ENCODE data around the gene CLSTN3.
A peak's percentile ranks its signal among the peaks of the same experiment; 100 is the strongest.
"Not testable (repeated sequence)": the region's sequence is repeated elsewhere in the genome, so short reads cannot be mapped to it uniquely, and the experiment has no call there.

Gene CLSTN3

GRCh38 chr12:7154042-7154441 is 23.9 kb downstream of the CLSTN3 start:
- DNase-seq, result no peak

DNA sequence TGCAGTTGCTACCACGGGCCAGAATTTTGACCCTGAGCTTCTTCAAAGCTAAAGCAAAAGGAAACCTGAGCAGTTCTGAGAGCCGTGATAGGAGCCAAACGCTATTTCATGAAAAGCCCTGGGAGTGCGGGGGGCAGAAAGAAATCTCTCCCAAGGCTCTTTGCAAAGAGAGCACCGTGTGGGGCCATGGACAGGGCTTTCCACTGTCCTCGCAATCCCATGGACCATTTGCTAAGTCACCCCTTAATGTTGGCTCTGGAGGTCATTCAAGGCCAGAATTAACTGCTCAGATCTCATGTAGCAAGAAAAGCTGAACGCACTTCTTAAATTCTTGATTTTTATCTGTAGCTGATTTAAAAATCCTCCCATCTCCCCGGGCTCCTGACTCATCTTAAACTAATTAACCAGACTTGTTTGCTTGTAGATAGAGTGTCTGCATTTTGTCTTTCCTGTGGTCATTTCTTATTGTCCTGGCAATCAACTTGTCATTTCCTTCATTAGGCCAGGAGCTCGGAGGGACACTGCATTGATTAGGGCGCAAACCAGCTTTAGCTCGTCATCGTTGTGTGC is 24.8 kb downstream of the CLSTN3 start:
- no peak for DNase-seq

DNA sequence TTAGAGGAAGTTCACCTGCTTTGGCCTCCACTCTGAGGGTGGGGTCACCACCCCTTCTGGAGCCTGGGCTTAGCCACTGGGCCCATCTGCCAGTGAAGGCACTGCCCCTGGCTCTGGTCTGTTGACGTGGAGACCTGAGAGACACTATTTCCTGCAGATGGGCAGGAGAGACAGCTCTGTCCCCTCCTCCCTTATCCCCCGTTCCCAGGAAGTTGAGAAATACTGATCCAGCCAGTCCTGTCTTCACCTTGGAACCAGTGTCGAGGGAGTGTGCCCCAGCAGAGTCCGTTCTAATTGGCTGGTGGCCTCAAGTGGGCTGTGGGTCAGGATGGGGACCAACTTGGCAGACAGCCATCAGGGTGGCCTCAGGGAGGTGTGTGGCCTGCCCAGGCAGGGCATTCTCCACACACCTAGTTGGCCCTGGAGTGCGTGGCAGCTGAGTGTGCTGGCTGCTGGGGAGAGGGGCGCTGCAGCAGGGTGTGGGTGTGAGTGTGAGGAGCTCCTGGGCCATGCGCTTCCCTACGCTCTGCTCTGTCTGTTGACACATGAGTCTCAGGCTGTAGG is 25.4 kb downstream of the CLSTN3 start:
- peak; percentile 9 for DNase-seq

- no peak for DNase-seq
Observed at GRCh38 chr12:7156259-7157197, 26.4 kb downstream of the CLSTN3 start.

DNA sequence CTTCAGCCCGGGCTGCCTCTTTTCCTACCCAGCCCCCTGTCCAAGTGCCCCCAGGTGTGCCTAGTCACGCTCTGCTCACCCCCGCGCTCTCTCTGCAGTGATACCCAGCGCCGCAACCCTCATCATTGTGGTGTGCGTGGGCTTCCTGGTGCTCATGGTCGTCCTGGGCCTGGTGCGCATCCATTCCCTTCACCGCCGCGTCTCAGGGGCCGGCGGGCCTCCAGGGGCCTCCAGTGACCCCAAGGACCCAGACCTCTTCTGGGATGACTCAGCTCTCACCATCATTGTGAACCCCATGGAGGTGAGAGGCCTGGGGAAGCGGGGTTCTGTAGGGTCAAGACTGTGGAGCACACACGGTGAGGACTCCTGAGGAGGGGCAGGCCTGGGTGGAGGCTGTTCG is 27.2 kb downstream of the CLSTN3 start:
- no peak for DNase-seq

DNA sequence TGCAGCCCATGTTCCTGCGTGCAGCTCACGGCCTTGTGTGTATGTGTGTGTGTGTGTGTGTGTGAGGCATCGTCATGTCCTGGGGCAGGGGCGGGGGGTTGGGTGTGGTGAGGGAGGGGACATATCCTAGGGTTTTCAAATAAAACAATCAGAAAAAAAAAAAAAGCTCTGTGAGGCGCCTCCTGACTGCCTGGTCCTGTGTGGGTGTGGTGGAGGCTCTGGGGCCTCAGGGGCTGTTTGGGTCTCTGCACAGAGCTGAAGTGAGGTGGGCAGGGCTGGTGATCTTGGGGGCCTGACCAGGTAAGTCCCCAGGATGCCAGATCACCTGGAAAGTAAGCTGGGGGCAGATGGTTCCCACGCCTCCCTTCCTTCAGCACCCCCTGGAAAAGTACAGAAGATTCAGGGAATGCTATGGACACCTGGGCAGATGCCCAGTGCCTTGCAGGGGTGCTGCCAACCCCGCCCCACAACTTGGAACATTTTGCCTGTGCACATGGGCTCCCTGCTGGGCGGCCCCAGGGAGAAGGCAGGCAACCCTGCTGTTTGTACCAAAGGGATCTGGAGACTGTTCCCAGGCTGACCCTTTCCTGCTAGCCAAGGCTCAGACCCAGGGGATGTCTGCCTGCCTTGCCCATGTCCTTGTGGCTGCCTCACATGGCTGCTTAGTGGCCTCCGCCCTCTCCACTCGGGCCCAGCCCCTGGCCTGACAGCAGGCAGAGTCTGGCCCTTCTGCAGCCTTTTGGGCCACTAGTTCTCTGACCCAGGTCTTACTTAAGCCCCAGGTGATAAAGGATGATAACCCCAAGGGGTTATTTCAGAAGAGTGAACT is 28.8 kb downstream of the CLSTN3 start:
- no peak for DNase-seq

- DNase-seq, result no peak
Observed at GRCh38 chr12:7160183-7160582, 30.0 kb downstream of the CLSTN3 start.

- no peak for DNase-seq
Observed at GRCh38 chr12:7161327-7161726, 31.2 kb downstream of the CLSTN3 start.

GRCh38 chr12:7161811-7162210 is 31.6 kb downstream of the CLSTN3 start:
- DNase-seq, result no peak

DNA sequence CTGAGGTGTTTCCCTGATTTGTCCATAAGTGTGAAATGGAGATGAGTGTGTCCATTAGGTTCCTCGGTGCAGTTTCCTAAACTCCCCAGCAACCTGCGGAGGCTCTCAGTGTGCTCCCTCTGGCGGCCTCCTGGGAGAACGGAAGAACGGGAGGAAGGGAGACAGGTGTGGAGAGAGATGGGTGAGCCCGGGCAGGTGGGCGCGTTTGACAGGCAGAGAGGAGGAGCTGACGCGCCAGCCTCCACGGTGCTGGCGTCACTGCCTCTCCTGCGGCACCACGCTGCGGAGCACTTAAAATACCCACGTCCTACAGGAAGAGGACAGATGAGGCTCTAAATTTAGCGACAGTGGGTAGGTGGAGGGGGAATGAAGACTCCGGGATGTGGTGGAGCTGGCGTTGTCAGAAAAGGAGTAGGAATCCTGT is 32.5 kb downstream of the CLSTN3 start:
- peak; percentile 29 for DNase-seq

- DNase-seq, result no peak
Observed at GRCh38 chr12:7169951-7170350, 39.8 kb downstream of the CLSTN3 start.

GRCh38 chr12:7171854-7172253 is 41.7 kb downstream of the CLSTN3 start:
- DNase-seq, result no peak

DNA sequence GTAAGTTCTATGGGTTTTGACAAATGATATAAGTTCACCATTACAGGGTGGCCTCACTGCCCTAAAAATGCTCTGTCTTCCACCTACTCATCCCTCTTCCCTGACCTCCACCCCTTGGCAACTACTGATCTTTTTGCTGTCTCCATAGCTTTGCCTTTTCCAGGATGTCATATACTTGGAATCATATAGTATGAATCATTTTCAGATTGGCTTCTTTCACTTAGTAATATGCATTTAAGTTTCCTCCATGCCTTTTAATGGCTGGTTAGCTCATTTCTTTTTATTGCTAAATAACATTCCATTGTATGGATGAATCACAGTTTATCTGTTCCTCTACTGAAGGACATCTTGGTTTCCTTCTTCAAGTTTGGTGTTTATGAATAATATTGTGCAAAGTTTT is 45.3 kb downstream of the CLSTN3 start:
- no peak for DNase-seq

- no peak for DNase-seq
Observed at GRCh38 chr12:7176595-7176994, 46.4 kb downstream of the CLSTN3 start.

DNA sequence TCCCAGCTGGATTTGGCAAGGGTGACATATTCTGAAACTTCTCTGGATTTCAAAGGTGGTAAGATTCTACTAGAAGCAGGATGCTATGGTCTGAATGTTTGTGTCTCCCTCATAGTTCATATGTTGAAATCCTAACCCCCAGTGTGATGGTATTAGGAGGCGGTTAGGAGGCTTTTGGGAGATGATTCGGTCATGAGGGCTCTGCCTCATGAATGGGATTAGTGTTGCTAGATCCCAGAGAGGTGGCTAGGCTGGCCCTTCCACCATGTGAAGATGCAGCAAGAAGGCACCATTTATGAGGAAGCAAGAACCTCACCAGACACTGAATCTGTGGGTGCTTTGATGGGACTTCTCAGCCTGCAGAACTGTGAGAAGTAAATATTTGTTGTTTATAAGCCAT is 48.3 kb downstream of the CLSTN3 start:
- no peak for DNase-seq

- no peak for DNase-seq
Observed at GRCh38 chr12:7180685-7181084, 50.5 kb downstream of the CLSTN3 start.

DNA sequence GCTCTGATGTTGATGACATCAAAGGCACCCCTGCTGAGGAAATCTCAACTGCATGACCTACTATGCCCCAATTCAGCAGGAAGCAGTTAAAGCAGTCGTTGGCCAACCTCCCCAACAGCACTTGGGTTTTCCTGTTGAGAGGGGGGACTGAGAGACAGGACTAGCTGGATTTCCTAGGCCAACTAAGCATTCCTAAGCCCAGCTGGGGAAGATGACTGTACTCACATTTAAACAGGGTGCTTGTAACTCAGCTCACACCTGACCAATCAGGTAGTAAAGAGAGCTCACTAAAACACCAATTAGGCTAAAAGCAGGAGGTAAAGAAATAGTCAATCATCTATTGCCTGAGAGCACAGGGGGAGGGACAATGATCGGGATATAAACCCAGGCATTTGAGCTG is 55.9 kb downstream of the CLSTN3 start:
- not testable (repeated sequence) for DNase-seq

GRCh38 chr12:7188562-7189397 is 58.6 kb downstream of the CLSTN3 start:
- peak; percentile 41 for DNase-seq

DNA sequence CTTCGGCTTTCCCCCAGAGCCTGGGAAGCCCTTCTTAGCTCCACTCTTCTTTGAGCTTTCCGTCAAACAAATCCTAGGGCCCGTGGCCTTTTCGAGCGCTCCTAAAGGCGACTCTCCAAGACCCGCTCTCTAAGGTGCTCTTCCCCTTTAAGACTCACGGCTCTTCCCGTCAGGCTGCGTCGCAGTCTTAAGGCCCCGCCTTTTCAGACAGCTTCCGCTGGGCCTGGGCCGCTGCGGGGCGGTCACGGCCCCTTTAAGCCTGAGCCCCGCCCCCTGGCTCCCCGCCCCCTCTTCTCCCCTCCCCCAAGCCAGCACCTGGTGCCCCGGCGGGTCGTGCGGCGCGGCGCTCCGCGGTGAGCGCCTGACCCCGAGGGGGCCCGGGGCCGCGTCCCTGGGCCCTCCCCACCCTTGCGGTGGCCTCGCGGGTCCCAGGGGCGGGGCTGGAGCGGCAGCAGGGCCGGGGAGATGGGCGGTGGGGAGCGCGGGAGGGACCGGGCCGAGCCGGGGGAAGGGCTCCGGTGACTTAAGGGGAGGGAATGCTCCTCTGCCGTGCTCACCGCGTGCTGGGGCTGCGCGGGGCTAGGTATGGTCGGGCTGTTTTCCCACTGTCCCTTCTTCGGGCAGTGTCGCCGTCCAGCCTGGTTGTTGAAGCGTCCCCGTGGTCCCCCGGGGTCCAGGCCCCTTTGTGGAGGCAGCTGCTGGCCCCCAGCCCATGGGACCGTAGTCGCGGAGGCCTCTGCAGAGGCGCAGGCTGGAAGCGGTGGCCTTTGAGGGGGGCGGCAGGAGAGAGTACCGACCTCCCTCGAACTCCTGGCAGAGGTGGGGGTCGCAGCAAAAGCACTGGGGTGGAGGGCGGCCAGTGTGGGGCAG is 59.5 kb downstream of the CLSTN3 start, which contains the start of gene PEX5:
Gene PEX5 (plus strand): TSS at position 289 of the 870 bp plus-strand sequence. CDS start 692 bp downstream, outside the sequence.
- DNase-seq, result peak; percentile 87

- peak; percentile 35 for DNase-seq
Observed at GRCh38 chr12:7190268-7191055, 60.3 kb downstream of the CLSTN3 start.
